ENCODE measurements around the gene GNL1. TPM values are rescaled to one million over a fixed set of nuclear protein-coding genes. Genes with fewer than 3 reads are reported as not detected.

The GNL1 gene
- total RNA-seq, 1 donor from 2014 or later: 33.0 TPM

- no peak overlapping the region for H3K4me3 ChIP-seq
- no peaks in the 10 kb centered on the region for H3K27me3 ChIP-seq
- TF ChIP-seq CTCF (IDR thresholded peaks at IDR 0.05): no peak
- peak in 1 of 2 donors; percentile 53 for DNase-seq (ENCODE audit: low spot score in 2 of 2)
- no peaks in the 10 kb centered on the region for H3K9me3 ChIP-seq
- H3K27ac ChIP-seq: no peak overlapping the region
- intact Hi-C loops (cut with DNase I): no loop called here
- no peaks in the 10 kb centered on the region for H3K4me1 ChIP-seq
- H3K36me3 ChIP-seq: peaks cover 57 to 62% of the 10 kb centered on the region in 2 donors
These were observed 7.9 kb downstream of the GNL1 start for GRCh38 chr6:30548375-30548774.

- Histone ChIP-seq H3K27me3 (no peaks in the 10 kb centered on the region), H3K27ac (no peak overlapping the region), H3K4me1 (no peaks in the 10 kb centered on the region), H3K9me3 (no peaks in the 10 kb centered on the region), H3K36me3 (peaks cover 48 to 52% of the 10 kb centered on the region in 2 donors), H3K4me3 (no peak overlapping the region)
- TF ChIP-seq CTCF (IDR thresholded peaks at IDR 0.05): no peak
- DNase-seq (ENCODE audit: low spot score in 2 of 2): peak in 1 of 2 donors; percentile 33
- intact Hi-C loops (cut with DNase I): no loop called here
These were observed 8.8 kb downstream of the GNL1 start for GRCh38 chr6:30547454-30547853.

- DNase-seq (ENCODE audit: low spot score in 2 of 2): peak in 1 of 2 donors; percentile 49
- H3K4me1 ChIP-seq: no peaks in the 10 kb centered on the region
- no peaks in the 10 kb centered on the region for H3K9me3 ChIP-seq
- H3K36me3 ChIP-seq: peaks cover 26 to 31% of the 10 kb centered on the region in 2 donors
- no peak overlapping the region for H3K27ac ChIP-seq
- no peaks in the 10 kb centered on the region for H3K27me3 ChIP-seq
- intact Hi-C loops (cut with DNase I): loop anchor here (2.0 to 5.0 kb wide), 3 partner anchors 53 to 543 kb away; no protein-coding TSS in a partner anchor
- no peak overlapping the region for H3K4me3 ChIP-seq
- TF ChIP-seq CTCF (IDR thresholded peaks at IDR 0.05): peak; percentile 70 to 84 (median 79)
These were observed 11.5 kb downstream of the GNL1 start for GRCh38 chr6:30544666-30545272.

GRCh38 chr6:30543821-30544220 is 12.5 kb downstream of the GNL1 start:
- intact Hi-C loops (cut with DNase I): loop anchor here (2.0 to 5.0 kb wide), 3 partner anchors 53 to 543 kb away; no protein-coding TSS in a partner anchor
- Histone ChIP-seq H3K9me3 (no peaks in the 10 kb centered on the region), H3K4me3 (no peak overlapping the region), H3K4me1 (no peaks in the 10 kb centered on the region), H3K27ac (no peak overlapping the region), H3K36me3 (peaks cover 23 to 25% of the 10 kb centered on the region in 2 donors), H3K27me3 (no peaks in the 10 kb centered on the region)
- no peak for TF ChIP-seq CTCF (IDR thresholded peaks at IDR 0.05)
- no peak for DNase-seq (ENCODE audit: low spot score in 2 of 2)

GRCh38 chr6:30542915-30543314 is 13.4 kb downstream of the GNL1 start:
- Histone ChIP-seq H3K4me3 (no peak overlapping the region), H3K4me1 (no peaks in the 10 kb centered on the region), H3K27ac (no peak overlapping the region), H3K9me3 (no peaks in the 10 kb centered on the region), H3K27me3 (no peaks in the 10 kb centered on the region), H3K36me3 (peaks cover 23% of the 10 kb centered on the region in 2 donors)
- no peak for TF ChIP-seq CTCF (IDR thresholded peaks at IDR 0.05)
- peak in 1 of 2 donors; percentile 45 for DNase-seq (ENCODE audit: low spot score in 2 of 2)
- intact Hi-C loops (cut with DNase I): loop anchor here (5.0 kb wide), 2 partner anchors 54 to 544 kb away; no protein-coding TSS in a partner anchor
